Measurements from ENCODE around the gene RPF1. TPM values are rescaled to one million over a fixed set of nuclear protein-coding genes. Genes with fewer than 3 reads are reported as not detected.
A peak's percentile ranks its signal among the peaks of the same experiment; 100 is the strongest.

Gene RPF1
- total and polyA plus RNA-seq, 4 donors: 13.5 to 16.8 (median 14.8) TPM

DNA sequence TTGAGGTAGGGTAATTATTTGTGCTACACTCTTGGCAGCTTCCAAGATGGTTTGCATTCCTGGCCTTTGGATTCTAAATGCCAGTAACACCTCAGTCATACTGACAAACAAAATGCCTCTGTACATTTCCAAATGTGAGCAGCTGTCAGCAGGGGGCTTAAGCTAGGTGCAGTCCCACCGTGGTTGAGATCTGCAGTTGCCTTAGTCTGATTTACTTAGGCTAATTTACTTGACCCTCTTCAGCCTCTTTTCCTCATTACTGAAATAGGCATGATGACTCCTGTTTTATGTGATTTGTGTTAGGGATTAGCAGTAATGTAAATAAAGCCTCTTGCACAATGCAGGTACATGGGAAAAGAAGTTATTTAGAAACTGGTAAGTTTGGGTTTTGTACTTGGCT, 13.7 kb downstream of the RPF1 start (continued):
- peak in 1 of 2 donors; percentile 69 for TF ChIP-seq GABPA (IDR thresholded peaks at IDR 0.05 in 1 of 2, conservative IDR thresholded peaks at IDR 0.05 in 1 of 2)
- TF ChIP-seq SP1 (IDR thresholded peaks at IDR 0.05): peak; percentile 62
- TF ChIP-seq RXRA (IDR thresholded peaks at IDR 0.05): peak; percentile 10 to 75

- H3K36me3 ChIP-seq (ENCODE audit: control insufficient read depth in 4 of 4, insufficient read depth in 3 of 4, low read depth in 1 of 4, low read length in 3 of 4): peaks cover 4 to 42% (median 32%) of the 10 kb centered on the region in 4 donors
- TF ChIP-seq JUND (IDR thresholded peaks at IDR 0.05) (no peak), EGR1 (IDR thresholded peaks at IDR 0.05; ENCODE audit: low read depth in 2 of 2) (no peak), NR2F2 (IDR thresholded peaks at IDR 0.05) (no peak), FOXA2 (IDR thresholded peaks at IDR 0.05) (no peak), YY1 (IDR thresholded peaks at IDR 0.05) (no peak), GABPA (IDR thresholded peaks at IDR 0.05 in 1 of 2, conservative IDR thresholded peaks at IDR 0.05 in 1 of 2) (no peak), SP1 (IDR thresholded peaks at IDR 0.05) (no peak), TAF1 (conservative IDR thresholded peaks at IDR 0.05) (no peak)
- TF ChIP-seq, protein P1, sequence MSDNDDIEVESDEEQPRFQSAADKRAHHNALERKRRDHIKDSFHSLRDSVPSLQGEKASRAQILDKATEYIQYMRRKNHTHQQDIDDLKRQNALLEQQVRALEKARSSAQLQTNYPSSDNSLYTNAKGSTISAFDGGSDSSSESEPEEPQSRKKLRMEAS (IDR thresholded peaks at IDR 0.05): no peak
- TF ChIP-seq, protein P2, sequence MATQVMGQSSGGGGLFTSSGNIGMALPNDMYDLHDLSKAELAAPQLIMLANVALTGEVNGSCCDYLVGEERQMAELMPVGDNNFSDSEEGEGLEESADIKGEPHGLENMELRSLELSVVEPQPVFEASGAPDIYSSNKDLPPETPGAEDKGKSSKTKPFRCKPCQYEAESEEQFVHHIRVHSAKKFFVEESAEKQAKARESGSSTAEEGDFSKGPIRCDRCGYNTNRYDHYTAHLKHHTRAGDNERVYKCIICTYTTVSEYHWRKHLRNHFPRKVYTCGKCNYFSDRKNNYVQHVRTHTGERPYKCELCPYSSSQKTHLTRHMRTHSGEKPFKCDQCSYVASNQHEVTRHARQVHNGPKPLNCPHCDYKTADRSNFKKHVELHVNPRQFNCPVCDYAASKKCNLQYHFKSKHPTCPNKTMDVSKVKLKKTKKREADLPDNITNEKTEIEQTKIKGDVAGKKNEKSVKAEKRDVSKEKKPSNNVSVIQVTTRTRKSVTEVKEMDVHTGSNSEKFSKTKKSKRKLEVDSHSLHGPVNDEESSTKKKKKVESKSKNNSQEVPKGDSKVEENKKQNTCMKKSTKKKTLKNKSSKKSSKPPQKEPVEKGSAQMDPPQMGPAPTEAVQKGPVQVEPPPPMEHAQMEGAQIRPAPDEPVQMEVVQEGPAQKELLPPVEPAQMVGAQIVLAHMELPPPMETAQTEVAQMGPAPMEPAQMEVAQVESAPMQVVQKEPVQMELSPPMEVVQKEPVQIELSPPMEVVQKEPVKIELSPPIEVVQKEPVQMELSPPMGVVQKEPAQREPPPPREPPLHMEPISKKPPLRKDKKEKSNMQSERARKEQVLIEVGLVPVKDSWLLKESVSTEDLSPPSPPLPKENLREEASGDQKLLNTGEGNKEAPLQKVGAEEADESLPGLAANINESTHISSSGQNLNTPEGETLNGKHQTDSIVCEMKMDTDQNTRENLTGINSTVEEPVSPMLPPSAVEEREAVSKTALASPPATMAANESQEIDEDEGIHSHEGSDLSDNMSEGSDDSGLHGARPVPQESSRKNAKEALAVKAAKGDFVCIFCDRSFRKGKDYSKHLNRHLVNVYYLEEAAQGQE (IDR thresholded peaks at IDR 0.05): no peak
- TF ChIP-seq, protein P3, sequence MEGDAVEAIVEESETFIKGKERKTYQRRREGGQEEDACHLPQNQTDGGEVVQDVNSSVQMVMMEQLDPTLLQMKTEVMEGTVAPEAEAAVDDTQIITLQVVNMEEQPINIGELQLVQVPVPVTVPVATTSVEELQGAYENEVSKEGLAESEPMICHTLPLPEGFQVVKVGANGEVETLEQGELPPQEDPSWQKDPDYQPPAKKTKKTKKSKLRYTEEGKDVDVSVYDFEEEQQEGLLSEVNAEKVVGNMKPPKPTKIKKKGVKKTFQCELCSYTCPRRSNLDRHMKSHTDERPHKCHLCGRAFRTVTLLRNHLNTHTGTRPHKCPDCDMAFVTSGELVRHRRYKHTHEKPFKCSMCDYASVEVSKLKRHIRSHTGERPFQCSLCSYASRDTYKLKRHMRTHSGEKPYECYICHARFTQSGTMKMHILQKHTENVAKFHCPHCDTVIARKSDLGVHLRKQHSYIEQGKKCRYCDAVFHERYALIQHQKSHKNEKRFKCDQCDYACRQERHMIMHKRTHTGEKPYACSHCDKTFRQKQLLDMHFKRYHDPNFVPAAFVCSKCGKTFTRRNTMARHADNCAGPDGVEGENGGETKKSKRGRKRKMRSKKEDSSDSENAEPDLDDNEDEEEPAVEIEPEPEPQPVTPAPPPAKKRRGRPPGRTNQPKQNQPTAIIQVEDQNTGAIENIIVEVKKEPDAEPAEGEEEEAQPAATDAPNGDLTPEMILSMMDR (IDR thresholded peaks at IDR 0.05; ENCODE audit: low read depth, low read length, missing input control): no peak
- TF ChIP-seq, protein P4, sequence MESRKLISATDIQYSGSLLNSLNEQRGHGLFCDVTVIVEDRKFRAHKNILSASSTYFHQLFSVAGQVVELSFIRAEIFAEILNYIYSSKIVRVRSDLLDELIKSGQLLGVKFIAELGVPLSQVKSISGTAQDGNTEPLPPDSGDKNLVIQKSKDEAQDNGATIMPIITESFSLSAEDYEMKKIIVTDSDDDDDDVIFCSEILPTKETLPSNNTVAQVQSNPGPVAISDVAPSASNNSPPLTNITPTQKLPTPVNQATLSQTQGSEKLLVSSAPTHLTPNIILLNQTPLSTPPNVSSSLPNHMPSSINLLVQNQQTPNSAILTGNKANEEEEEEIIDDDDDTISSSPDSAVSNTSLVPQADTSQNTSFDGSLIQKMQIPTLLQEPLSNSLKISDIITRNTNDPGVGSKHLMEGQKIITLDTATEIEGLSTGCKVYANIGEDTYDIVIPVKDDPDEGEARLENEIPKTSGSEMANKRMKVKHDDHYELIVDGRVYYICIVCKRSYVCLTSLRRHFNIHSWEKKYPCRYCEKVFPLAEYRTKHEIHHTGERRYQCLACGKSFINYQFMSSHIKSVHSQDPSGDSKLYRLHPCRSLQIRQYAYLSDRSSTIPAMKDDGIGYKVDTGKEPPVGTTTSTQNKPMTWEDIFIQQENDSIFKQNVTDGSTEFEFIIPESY (IDR thresholded peaks at IDR 0.05): no peak
- TF ChIP-seq, protein P5, sequence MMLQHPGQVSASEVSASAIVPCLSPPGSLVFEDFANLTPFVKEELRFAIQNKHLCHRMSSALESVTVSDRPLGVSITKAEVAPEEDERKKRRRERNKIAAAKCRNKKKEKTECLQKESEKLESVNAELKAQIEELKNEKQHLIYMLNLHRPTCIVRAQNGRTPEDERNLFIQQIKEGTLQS (IDR thresholded peaks at IDR 0.05): no peak
- H3K4me3 ChIP-seq (ENCODE audit: low read depth in 1 of 3, low read length in 3 of 3): no peak overlapping the region
- 76% methylated on average over 1 of the region's 1 CpG for WGBS
- no peak for DNase-seq (ENCODE audit: low spot score)
- no peak overlapping the region for H3K9ac ChIP-seq (ENCODE audit: low read depth in 1 of 2, low read length in 2 of 2)
- no peaks in the 10 kb centered on the region for H3K27me3 ChIP-seq (ENCODE audit: control insufficient read depth in 4 of 4, insufficient read depth in 4 of 4, low read length in 3 of 4)
- H3K4me1 ChIP-seq (ENCODE audit: control insufficient read depth in 4 of 4, insufficient read depth in 4 of 4, low read length in 3 of 4): peaks cover 12 to 30% (median 28%) of the 10 kb centered on the region in 4 donors
- H3K9me3 ChIP-seq (ENCODE audit: control insufficient read depth in 4 of 4, low read length in 3 of 4): no peaks in the 10 kb centered on the region
- no peak overlapping the region for H3K27ac ChIP-seq (ENCODE audit: low read depth in 1 of 2, low read length in 2 of 2)
Measured at GRCh38 chr1:84493747-84494146, 14.7 kb downstream of the RPF1 start.
